Measurements from ENCODE around the gene PRIMA1.

PRIMA1 gene

GRCh38 chr14:93708311-93708734, 80.0 kb downstream of the PRIMA1 start:
- DNase-seq: no peak

GRCh38 chr14:93707475-93707874, 80.8 kb downstream of the PRIMA1 start:
- DNase-seq: no peak

GRCh38 chr14:93706360-93706955, 81.8 kb downstream of the PRIMA1 start:
- no peak for DNase-seq

GRCh38 chr14:93705513-93706156, 82.7 kb downstream of the PRIMA1 start:
- no peak for DNase-seq

GRCh38 chr14:93703941-93704340, 84.3 kb downstream of the PRIMA1 start:
- no peak for DNase-seq

GRCh38 chr14:93702946-93703345, 85.3 kb downstream of the PRIMA1 start:
- DNase-seq: no peak

- no peak for DNase-seq
Measured at GRCh38 chr14:93701562-93701961, 86.7 kb downstream of the PRIMA1 start.

GRCh38 chr14:93700928-93701327, 87.4 kb downstream of the PRIMA1 start:
- no peak for DNase-seq

- no peak for DNase-seq
Measured at GRCh38 chr14:93693914-93694313, 94.4 kb downstream of the PRIMA1 start.

GRCh38 chr14:93691042-93691780, 97.1 kb downstream of the PRIMA1 start:
- no peak for DNase-seq

GRCh38 chr14:93690146-93690545, 98.1 kb downstream of the PRIMA1 start:
- no peak for DNase-seq

- no peak for DNase-seq
Measured at GRCh38 chr14:93688820-93689219, 99.5 kb downstream of the PRIMA1 start.

GRCh38 chr14:93688239-93688666, 100.0 kb downstream of the PRIMA1 start:
- no peak for DNase-seq

GRCh38 chr14:93686268-93686667, 102.0 kb downstream of the PRIMA1 start:
- no peak for DNase-seq

- DNase-seq: no peak
Measured at GRCh38 chr14:93685121-93685895, 103.0 kb downstream of the PRIMA1 start.

GRCh38 chr14:93683226-93683625, 105.1 kb downstream of the PRIMA1 start:
- DNase-seq: peak; percentile 75

GRCh38 chr14:93682459-93682858, 105.8 kb downstream of the PRIMA1 start:
- no peak for DNase-seq

GRCh38 chr14:93676416-93676958, 111.8 kb downstream of the PRIMA1 start:
- no peak for DNase-seq

- DNase-seq: no peak
Measured at GRCh38 chr14:93675651-93676050, 112.6 kb downstream of the PRIMA1 start.

GRCh38 chr14:93674343-93674742, 113.9 kb downstream of the PRIMA1 start:
- DNase-seq: no peak

GRCh38 chr14:93669632-93670031, 118.7 kb downstream of the PRIMA1 start:
- no peak for DNase-seq
